Keratinocyte (primary cell): ENCODE results near the gene HP1BP3.

Experiments used
- CTCF ChIP-seq, 3 experiments: IDR thresholded peaks in 1 of 3; conservative IDR thresholded peaks in 1 of 3; optimal IDR thresholded peaks in 1 of 3; 2 replicates in 2 of 3; 3 replicates in 1 of 3; pipeline versions ENCODE3 to v1.5.1; 2011; ENCODE audit warnings: low read length in 3 of 3, mild to moderate bottlenecking in 3 of 3, moderate library complexity in 2 of 3, control low read depth in 1 of 3, inconsistent platforms in 1 of 3; ENCODE audit not compliant: insufficient read depth in 2 of 3; ENCODE audit errors: extremely low read depth in 1 of 3
- EZH2 ChIP-seq: IDR thresholded peaks from one replicate; pipeline ENCODE4 v1.6.1; 2012; ENCODE audit warnings: inconsistent platforms, mild to moderate bottlenecking, low read length, moderate library complexity

DNA sequence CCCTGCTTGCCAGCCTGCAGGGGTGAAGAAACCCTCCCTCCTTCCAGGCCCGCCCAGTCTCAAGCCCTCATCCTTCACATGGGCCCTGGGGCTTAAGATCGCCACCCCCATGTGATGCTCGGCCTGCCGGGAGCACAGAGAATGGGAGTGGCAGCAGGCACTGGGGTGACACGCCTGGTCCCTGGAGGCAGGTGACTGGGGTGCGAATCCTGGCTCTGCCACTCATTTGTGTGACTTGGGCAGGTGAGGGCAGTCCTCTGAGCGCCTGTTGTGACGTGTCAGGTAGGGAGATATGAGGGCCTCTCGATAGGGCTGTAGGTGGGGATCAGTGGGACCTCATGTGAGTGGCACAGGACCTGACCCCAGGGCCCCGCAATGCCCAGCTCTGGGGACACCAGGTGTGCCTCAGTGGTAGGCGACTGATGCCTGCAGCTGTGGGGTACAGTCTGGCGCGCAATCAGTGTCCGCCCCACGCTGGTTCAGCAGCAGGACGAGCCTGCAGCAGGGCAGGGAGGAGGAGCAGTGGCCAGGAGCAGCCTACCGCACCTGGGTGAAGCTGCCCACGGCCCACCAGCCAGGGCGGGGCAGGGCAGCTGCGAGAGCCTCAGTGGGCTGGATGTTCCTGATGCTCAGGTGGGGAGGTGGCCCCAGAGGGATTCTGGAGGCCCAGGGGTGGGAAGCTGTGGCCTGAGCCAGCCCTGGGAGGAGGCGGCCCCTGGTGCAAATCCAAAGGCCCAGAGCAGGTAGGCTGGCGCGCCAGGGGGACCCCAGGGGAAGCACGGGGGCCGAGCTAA lies 60.8 kb downstream of the HP1BP3 start:
- TF ChIP-seq CTCF (optimal IDR thresholded peaks at IDR 0.05 in 1 of 3, IDR thresholded peaks at IDR 0.05 in 1 of 3, conservative IDR thresholded peaks at IDR 0.05 in 1 of 3; ENCODE audit: extremely low read depth in 1 of 3, insufficient read depth in 2 of 3, low read length in 3 of 3) (no peak), EZH2 (no peak)
